Esophagus (tissue), 2 donors: ENCODE measurements around the gene DAPL1. TPM values are rescaled to one million over a fixed set of nuclear protein-coding genes. Genes with fewer than 3 reads are reported as not detected.

Source experiments
- H3K27ac ChIP-seq, 2 donors: one replicate each; pipeline ENCODE4 v1.5.1; 2013; ENCODE audit warnings: low read depth in 2 of 2, mild to moderate bottlenecking in 2 of 2, inconsistent platforms in 1 of 2, low read length in 1 of 2, moderate library complexity in 1 of 2
- H3K27me3 ChIP-seq, 2 donors: one replicate each; pipeline ENCODE4 v1.6.1; 2013; ENCODE audit warnings: low read length in 2 of 2, control low read depth in 1 of 2, mild to moderate bottlenecking in 1 of 2; ENCODE audit not compliant: insufficient read depth in 2 of 2, control insufficient read depth in 1 of 2
- H3K36me3 ChIP-seq, 2 donors: one replicate each; pipeline ENCODE4 v1.6.1; 2013; ENCODE audit warnings: low read length in 1 of 2; ENCODE audit not compliant: control insufficient read depth in 2 of 2, insufficient read depth in 2 of 2
- H3K4me1 ChIP-seq, 2 donors: one replicate each; pipeline ENCODE4 v1.6.1; 2013; ENCODE audit warnings: low read length in 1 of 2; ENCODE audit not compliant: control insufficient read depth in 2 of 2, insufficient read depth in 2 of 2
- H3K4me3 ChIP-seq, 2 donors: one replicate each; pipeline ENCODE4 v1.5.1; 2013; ENCODE audit warnings: low read length in 2 of 2, mild to moderate bottlenecking in 2 of 2, low read depth in 1 of 2, moderate library complexity in 1 of 2
- H3K9me3 ChIP-seq, 2 donors: one replicate each; pipeline ENCODE4 v1.6.1; 2013; ENCODE audit warnings: mild to moderate bottlenecking in 2 of 2, low read depth in 1 of 2, low read length in 1 of 2, moderate library complexity in 1 of 2; ENCODE audit not compliant: control insufficient read depth in 2 of 2, insufficient read depth in 1 of 2
- WGBS, 2 donors: extraction: QIAGEN DNeasy Blood & Tissue Kit; methylation state at CpG; one replicate each; pipeline ENCODE4 v1.1.7; 2013; 5-methylcytosine and 5-hydroxymethylcytosine counted together
- polyA plus RNA-seq, 2 donors: library from polyadenylated mRNA; stranded (reverse); fragments of 200-250 nt; gene quantifications; one replicate each; pipeline ENCODE4 v1.2.3, GENCODE V29; 2013
- donor health status: healthy with polysubstance abuse.
- donor health status: Bipolar disorder and iron deficiency.

Gene DAPL1, protein sequence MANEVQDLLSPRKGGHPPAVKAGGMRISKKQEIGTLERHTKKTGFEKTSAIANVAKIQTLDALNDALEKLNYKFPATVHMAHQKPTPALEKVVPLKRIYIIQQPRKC
- polyA plus RNA-seq, result 100 to 1,000 TPM; 426 to 475 TPM

DNA sequence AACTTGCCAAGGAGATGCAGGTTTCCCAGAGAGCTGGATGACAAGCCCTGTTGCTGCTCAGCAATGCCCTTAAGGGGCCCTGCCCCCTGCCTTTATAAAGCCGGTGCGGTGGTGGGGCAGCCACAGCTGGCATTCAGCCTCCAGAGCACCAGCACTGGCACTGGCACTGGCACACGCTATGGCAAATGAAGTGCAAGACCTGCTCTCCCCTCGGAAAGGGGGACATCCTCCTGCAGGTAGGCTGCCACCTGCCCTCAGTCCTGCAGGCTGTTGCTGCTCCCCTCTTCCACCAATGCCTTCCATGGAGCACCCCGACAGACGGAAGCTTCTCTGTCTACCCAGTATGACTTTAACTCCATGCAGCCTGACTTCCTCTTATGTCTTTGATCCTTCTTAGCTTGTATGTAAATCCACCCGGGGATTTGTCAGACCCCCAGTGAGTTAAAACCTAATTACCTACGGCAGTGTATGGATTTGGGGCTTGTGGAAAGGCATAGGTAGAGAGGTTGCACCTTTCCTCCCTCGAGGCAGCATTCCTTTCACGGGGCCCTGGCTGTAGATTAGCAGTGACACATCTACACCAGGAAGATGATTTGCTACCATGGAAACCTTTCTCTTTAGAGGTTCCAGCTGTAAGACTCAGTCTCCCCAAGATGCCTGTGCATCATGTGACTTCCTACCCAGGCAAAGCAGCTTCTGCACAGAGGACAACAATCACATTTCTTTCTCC lies at the start of gene DAPL1:
Gene DAPL1 (plus strand): TSS at position 123 of the 730 bp plus-strand sequence. CDS start 56 bp downstream, at position 179.
- H3K9me3 ChIP-seq, result no peaks in the 10 kb centered on the region
- H3K4me3 ChIP-seq, result peak within 1 kb of the TSS; percentile 58 to 60
- no peaks in the 10 kb centered on the region for H3K36me3 ChIP-seq
- WGBS, 2 donors, result 20 to 21% methylated on average over 10 of the region's 10 CpGs
- no peaks in the 10 kb centered on the region for H3K27me3 ChIP-seq
- peak within 1 kb of the TSS in 1 of 2 donors; percentile 57 for H3K27ac ChIP-seq
- H3K4me1 ChIP-seq, result peaks cover 0 to 4% of the 10 kb centered on the region in 2 donors

DNA sequence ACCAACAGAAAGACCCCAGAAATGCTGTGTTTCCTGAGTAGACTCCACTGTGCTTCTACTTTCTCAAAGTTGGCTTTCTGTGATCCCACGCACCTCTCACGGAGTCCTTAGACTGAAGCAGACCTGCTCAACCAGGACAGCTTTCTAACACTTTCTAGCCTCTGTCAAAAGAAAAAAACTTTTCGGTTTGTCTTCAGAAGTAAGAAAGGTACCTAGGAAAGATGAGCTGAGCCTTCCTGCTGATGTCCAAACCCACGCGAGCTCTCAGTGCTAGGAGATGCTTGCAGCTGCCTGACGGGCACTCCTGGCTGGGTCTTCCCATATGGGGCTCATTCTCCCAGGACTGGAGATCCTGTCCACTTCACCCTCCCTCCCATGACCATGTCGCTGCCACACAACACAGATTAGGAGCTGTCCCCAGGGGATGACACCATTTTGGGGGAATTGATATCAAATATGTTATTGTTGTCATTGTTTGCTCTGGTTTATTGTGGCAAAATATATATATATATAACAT lies 49.2 kb upstream of the DAPL1 start:
- Histone ChIP-seq H3K36me3 (no peaks in the 10 kb centered on the region), H3K9me3 (no peaks in the 10 kb centered on the region), H3K27me3 (no peaks in the 10 kb centered on the region), H3K27ac (no peak overlapping the region), H3K4me3 (no peak overlapping the region), H3K4me1 (no peaks in the 10 kb centered on the region)
- WGBS, 2 donors, result 43 to 53% methylated on average over 7 of the region's 7 CpGs

DNA sequence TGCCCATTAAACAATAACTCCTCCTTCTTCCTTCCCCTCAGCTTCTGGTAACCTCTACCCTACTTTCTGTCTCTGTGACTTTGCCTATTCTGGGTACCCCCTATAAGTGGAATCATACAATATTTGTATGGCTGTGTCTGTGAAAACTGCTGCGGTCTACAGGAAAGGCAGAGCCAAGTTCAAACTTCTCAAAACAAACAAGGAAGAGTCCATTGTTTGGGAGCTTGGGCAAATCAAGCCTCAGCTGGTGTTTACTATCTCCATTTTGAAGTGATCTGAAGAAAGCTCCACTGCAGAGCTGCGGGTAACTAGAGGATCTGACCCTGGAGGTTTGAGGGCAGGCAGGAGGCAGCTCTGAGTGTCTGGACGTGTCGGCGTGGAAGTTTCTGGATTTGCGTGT lies 48.6 kb upstream of the DAPL1 start:
- no peaks in the 10 kb centered on the region for H3K4me1 ChIP-seq
- H3K27ac ChIP-seq, result no peak overlapping the region
- WGBS, 2 donors, result 60 to 70% methylated on average over 6 of the region's 6 CpGs
- no peaks in the 10 kb centered on the region for H3K9me3 ChIP-seq
- no peaks in the 10 kb centered on the region for H3K27me3 ChIP-seq
- H3K4me3 ChIP-seq, result no peak overlapping the region
- no peaks in the 10 kb centered on the region for H3K36me3 ChIP-seq

DNA sequence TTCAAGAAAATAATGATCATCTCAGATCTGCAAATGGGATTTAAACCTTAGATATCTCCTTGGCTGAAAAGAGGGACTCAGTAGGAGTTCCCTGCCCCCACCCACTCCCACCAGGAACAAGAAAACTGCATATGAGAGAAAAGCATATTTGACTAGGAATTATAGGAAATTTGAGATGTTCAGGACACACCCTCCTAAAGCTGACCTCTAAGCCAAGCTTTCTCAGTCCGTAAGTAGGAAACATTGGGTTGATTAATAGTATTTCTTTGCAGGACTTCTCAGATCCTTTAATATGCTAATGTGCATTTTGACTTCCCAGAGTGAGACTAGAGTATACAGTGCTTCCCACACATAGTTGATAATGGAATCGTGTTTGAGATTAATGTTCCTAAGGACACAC lies 47.8 kb upstream of the DAPL1 start:
- Histone ChIP-seq H3K9me3 (no peaks in the 10 kb centered on the region), H3K4me3 (no peak overlapping the region), H3K4me1 (no peaks in the 10 kb centered on the region), H3K36me3 (no peaks in the 10 kb centered on the region), H3K27ac (no peak overlapping the region), H3K27me3 (no peaks in the 10 kb centered on the region)
- 53 to 63% methylated on average over 2 of the region's 2 CpGs for WGBS, 2 donors

DNA sequence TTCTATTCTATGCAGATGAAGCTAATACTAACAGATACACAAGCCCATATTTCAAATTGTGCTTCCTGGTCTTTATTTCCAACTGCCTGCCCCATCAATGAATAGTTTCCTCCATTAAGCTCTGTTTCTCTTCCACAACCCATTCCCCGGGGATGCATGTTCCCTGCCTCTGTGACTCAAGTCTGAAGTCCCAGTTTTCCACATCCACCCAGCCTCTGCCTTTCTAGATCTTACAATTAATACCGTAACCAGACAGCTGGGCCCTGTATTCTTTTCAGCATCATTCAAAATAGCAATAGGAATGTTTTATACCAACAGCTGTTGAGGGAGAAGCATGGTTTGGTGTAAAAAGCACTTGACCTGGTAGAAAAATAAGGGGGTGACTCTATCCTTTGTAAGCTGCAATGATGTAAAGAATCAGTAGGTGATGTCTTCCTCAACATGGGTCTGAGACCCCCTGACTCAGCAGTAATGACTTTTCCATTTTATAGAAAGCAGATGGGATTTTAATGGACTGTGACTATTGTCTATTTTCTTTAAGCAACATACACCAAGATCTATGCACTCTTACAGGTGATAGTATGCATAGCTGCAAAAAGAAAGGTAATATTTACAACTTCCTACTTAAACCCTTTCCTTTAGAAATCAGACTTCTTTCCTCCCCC lies 46.1 kb upstream of the DAPL1 start:
- H3K4me3 ChIP-seq, result no peak overlapping the region
- no peaks in the 10 kb centered on the region for H3K9me3 ChIP-seq
- H3K36me3 ChIP-seq, result no peaks in the 10 kb centered on the region
- H3K27ac ChIP-seq, result no peak overlapping the region
- no peaks in the 10 kb centered on the region for H3K27me3 ChIP-seq
- H3K4me1 ChIP-seq, result no peaks in the 10 kb centered on the region
- WGBS, 2 donors, result 76 to 84% methylated on average over 2 of the region's 2 CpGs

DNA sequence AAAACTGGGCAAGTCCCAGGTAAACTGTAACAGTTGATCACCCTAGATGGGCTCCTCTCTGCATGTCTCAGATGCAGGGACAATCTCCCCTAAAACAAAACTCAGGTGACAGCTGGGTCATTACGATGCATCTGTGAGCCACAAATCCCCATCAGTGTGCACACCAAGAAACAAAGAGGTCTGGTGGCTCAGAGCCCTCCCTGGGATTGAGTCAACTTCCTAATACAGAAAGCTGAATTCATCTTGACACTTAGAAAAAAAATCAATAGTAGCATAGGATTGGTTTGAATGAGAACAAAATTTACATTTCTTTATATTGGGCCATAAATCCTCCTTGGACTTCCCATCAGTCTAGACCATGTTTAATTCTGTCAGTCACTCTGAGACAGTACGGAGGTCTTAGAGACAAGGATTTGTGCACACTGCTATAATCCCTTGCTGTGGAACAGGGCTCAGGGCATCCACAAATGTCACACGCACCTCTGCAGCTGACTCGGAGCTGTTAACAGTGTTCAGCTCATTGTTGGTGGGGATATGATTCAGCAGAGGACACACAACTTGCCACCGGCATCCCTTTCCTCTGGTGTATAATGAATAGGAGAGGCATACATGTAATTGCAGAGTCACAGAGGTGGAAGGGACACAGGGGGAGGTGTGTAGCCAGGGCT lies 44.5 kb upstream of the DAPL1 start:
- Histone ChIP-seq H3K27me3 (no peaks in the 10 kb centered on the region), H3K27ac (no peak overlapping the region), H3K4me1 (no peaks in the 10 kb centered on the region), H3K9me3 (no peaks in the 10 kb centered on the region), H3K36me3 (no peaks in the 10 kb centered on the region), H3K4me3 (no peak overlapping the region)
- 79 to 87% methylated on average over 5 of the region's 5 CpGs for WGBS, 2 donors

DNA sequence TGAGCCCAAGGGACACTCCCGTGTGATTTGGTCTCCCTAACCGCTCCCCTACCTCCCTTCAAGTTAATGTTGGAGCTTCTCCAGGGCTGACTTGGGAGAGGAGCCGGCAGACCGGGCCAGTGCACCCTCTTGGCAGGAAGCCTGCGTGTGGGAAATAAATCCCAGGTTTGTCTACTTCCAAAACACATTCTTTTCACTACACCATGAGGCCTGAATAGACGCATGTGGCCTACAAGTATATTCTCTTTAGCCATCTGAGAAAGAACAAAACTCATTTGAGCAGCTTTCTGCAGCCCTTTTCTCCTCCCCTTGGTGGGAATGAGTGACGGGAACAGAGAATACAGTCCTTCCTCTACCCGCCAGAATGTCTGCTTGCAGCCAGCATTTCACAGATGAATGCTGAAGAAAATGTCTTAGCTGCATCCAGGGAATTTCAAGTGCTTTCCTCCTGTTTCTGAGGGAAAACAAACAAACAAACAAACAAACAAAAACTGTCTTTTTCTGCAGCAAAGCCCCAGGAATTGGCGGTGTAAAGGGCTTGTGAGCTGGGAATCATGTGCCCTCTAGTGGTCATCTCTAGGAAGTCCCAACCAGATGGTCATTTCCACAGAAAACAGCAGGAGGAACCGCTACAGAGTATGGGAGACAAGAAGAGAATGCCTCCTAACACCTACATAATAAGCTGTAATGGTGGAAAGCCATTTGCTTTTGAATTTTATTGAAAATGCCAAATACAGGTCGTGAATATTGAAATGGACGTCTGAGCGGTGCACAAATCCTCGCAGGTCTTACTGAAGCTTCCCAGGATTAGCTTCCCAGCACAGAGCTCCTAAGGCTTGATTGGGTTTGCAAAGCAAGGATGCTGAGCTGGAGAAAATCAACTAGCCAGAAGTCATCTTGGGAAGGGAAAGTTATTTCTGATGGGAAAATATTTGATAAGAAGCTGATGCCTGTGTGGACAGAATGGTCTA lies 41.2 kb upstream of the DAPL1 start:
- 25 to 26% methylated on average over 14 of the region's 14 CpGs for WGBS, 2 donors
- no peaks in the 10 kb centered on the region for H3K4me1 ChIP-seq
- peak overlapping the region in 1 of 2 donors; percentile 42 for H3K4me3 ChIP-seq
- no peak overlapping the region for H3K27ac ChIP-seq
- no peaks in the 10 kb centered on the region for H3K9me3 ChIP-seq
- H3K36me3 ChIP-seq, result no peaks in the 10 kb centered on the region
- no peaks in the 10 kb centered on the region for H3K27me3 ChIP-seq

DNA sequence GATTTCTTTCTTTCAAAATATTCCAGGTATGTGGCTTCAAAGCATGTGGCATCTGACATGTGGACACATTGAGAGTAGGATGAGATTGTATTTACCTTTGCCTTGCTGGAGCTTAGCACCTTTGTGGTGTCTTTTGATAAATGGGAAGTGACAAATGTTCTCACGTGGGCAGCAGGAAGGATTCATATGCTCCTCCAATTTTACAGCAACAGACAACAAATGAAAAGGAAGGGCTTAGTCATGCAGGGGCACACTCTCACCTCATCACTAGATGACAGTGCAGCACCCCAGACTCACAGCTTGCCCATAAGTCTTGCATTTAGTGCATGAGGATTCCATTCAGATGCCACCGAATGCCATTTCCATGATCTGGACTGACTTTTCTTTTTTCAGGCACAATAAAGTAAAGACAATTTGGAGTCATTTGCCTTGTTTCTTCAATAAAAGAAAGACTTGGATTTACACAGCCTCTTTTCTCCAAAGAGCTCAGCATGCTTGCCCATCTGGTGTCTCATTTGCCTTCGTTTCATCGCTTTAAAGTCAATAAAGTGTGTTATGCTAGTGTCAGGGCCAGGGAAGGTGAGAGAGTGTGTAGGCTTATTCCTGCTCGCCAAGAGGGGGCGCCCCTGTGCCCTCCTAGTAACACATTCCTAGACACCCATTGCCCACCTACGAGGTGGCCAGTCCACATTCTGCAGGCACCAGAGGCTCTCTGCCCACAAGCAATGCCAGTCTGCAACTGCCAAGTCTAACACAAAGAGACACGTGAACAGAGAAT lies 39.6 kb upstream of the DAPL1 start:
- WGBS, 2 donors, result 57 to 60% methylated on average over 8 of the region's 8 CpGs
- H3K4me1 ChIP-seq, result no peaks in the 10 kb centered on the region

More for the DNA sequence above, 39.6 kb upstream of the DAPL1 start:
- H3K4me3 ChIP-seq, result no peak overlapping the region
- no peaks in the 10 kb centered on the region for H3K27me3 ChIP-seq
- no peaks in the 10 kb centered on the region for H3K36me3 ChIP-seq
- no peak overlapping the region for H3K27ac ChIP-seq
- H3K9me3 ChIP-seq, result no peaks in the 10 kb centered on the region
